Measurements from ENCODE around the gene NOC2L.

DNA sequence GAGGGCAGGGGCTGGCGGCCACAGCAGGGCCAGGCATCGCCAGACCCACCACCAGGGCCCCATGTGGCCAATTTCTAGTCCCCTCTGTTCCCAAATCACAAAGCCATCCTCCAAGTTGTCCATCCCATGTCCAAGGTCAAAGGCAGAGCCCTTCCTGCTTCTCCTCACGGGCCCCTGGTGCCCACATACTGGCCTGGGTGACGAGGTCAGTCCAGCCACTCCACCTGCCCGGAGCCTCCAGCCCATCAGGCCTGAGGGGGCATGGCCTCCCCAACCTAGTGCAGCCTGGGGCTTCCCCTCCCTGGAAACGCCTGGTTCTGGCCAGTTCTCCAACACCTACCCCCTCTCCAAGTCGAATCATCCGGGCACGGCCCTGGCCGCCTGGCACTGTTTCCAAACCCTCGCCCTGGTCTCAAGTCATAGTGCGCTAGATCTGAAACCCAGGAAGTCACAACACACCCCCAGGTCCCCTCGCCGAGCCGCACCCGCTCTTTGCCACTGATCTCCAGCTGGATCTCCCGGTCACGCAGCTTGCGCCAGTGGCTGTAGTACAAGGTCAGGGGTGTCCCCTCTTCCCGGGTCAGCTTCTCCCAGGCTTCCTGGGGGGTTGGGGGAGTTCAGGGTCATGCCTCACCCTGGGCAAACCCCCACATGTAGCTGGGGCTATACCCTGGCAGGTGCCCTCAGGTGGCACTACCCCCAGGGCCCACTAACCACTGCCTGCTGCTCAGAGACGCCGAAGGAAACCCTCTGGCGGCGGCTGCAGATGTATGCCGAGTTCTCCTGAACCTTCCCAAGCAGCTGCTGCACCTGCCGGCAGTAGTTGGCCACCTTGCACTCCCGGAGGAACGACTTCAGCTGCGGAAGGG lies 13.1 kb downstream of the NOC2L start:
- TF ChIP-seq, protein P1, sequence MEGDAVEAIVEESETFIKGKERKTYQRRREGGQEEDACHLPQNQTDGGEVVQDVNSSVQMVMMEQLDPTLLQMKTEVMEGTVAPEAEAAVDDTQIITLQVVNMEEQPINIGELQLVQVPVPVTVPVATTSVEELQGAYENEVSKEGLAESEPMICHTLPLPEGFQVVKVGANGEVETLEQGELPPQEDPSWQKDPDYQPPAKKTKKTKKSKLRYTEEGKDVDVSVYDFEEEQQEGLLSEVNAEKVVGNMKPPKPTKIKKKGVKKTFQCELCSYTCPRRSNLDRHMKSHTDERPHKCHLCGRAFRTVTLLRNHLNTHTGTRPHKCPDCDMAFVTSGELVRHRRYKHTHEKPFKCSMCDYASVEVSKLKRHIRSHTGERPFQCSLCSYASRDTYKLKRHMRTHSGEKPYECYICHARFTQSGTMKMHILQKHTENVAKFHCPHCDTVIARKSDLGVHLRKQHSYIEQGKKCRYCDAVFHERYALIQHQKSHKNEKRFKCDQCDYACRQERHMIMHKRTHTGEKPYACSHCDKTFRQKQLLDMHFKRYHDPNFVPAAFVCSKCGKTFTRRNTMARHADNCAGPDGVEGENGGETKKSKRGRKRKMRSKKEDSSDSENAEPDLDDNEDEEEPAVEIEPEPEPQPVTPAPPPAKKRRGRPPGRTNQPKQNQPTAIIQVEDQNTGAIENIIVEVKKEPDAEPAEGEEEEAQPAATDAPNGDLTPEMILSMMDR (IDR thresholded peaks at IDR 0.05), result no peak
- TF ChIP-seq POLR2A (IDR thresholded peaks at IDR 0.05), result no peak

Data from vagina (tissue), 2 donors.